Gastroesophageal sphincter (tissue), 4 donors: ENCODE measurements around the gene SUGCT. TPM values are rescaled to one million over a fixed set of nuclear protein-coding genes. Genes with fewer than 3 reads are reported as not detected.

Experiments used
- ATAC-seq: fragments of 150-250 bp; one replicate; pipeline ENCODE4 v1.9.1; 2016; ENCODE audit warnings: mild to moderate bottlenecking, moderate library complexity
- H3K27ac ChIP-seq, 4 donors: fragments of 200-600 bp; sonication (generic) in 3 of 4; 1 replicate in 3 of 4; 2 replicates in 1 of 4; pipeline ENCODE4 v1.5.1; 2016 to 2019
- H3K27me3 ChIP-seq: fragments of 200-600 bp; sonication (generic); one replicate; pipeline ENCODE4 v1.5.1; 2019
- H3K36me3 ChIP-seq, 2 donors: fragments of 200-600 bp; sonication (generic); one replicate each; pipeline ENCODE4 v1.5.1; 2019; ENCODE audit warnings: control low read depth in 1 of 2
- H3K4me1 ChIP-seq, 3 donors: fragments of 200-600 bp; sonication (generic); 1 replicate in 2 of 3; 2 replicates in 1 of 3; pipeline ENCODE4 v1.5.1; 2016 to 2019; ENCODE audit warnings: control low read depth in 2 of 3
- H3K4me3 ChIP-seq, 2 donors: fragments of 200-600 bp; sonication (generic); one replicate each; pipeline ENCODE4 v1.5.1; 2019; ENCODE audit warnings: mild to moderate bottlenecking in 1 of 2, moderate library complexity in 1 of 2
- H3K9me3 ChIP-seq, 3 donors: fragments of 200-600 bp; sonication (generic); one replicate each; pipeline ENCODE4 v1.5.1; 2017 to 2019; ENCODE audit warnings: control low read depth in 2 of 3
- CTCF ChIP-seq, 4 experiments: fragments of 200-600 bp in 2 of 4; fragments of 450-650 bp in 2 of 4; sonication (generic) in 1 of 4; IDR thresholded peaks; one replicate each; pipeline ENCODE4 v1.5.1; 2017 to 2019; ENCODE audit warnings: antibody characterized with exemption in 4 of 4, mild to moderate bottlenecking in 2 of 4, moderate library complexity in 2 of 4
- EP300 ChIP-seq: sonication (generic); formaldehyde crosslinking; IDR thresholded peaks from one replicate; pipeline ENCODE4 v1.6.1; 2017; ENCODE audit warnings: antibody characterized with exemption, mild to moderate bottlenecking
- POLR2A ChIP-seq, 2 donors: fragments of 450-650 bp; IDR thresholded peaks; one replicate each; pipeline ENCODE4 v1.6.1; 2017; ENCODE audit warnings: antibody characterized with exemption in 2 of 2, mild to moderate bottlenecking in 2 of 2, moderate library complexity in 1 of 2
- POLR2AphosphoS5 ChIP-seq: sonication (generic); formaldehyde crosslinking; IDR thresholded peaks from one replicate; pipeline ENCODE4 v1.6.1; 2017; ENCODE audit warnings: antibody characterized with exemption
- WGBS, 2 donors: methylation state at CpG; one replicate each; pipeline ENCODE4 v1.1.5; 2018; ENCODE audit warnings: low coverage in 1 of 2; 5-methylcytosine and 5-hydroxymethylcytosine counted together
- total RNA-seq, 4 donors: library from RNA; depleted of rRNA; stranded (reverse); fragments of >200 nt; gene quantifications; one replicate each; pipeline ENCODE4 v1.1.0, GENCODE V29; 2016

The SUGCT gene
- total RNA-seq, 4 donors from 2014 or later, result 1.2 to 17.3 (median 10.8) TPM

- Histone ChIP-seq H3K4me1 (no peaks in the 10 kb centered on the region), H3K9me3 (no peaks in the 10 kb centered on the region), H3K27ac (no peak overlapping the region), H3K4me3 (no peak overlapping the region), H3K36me3 (no peaks in the 10 kb centered on the region), H3K27me3 (no peaks in the 10 kb centered on the region)
- no peak for ATAC-seq
- TF ChIP-seq POLR2A (IDR thresholded peaks at IDR 0.05), result no peak
- TF ChIP-seq EP300, result no peak
- TF ChIP-seq POLR2AphosphoS5, result no peak
- TF ChIP-seq CTCF (IDR thresholded peaks at IDR 0.05), result no peak
- WGBS, 2 donors, result 88 to 94% methylated on average over 2 of the region's 2 CpGs
These were observed 239.8 kb downstream of the SUGCT start for GRCh38 chr7:40374575-40374974.

- 95% methylated on average over 3 to 4 of the region's 4 CpGs for WGBS, 2 donors
- no peak for TF ChIP-seq POLR2A (IDR thresholded peaks at IDR 0.05)
- no peak for TF ChIP-seq EP300
- no peak for TF ChIP-seq POLR2AphosphoS5
- no peak for TF ChIP-seq CTCF (IDR thresholded peaks at IDR 0.05)
- no peak overlapping the region for H3K27ac ChIP-seq
These were observed 245.3 kb downstream of the SUGCT start for GRCh38 chr7:40380111-40380510.

GRCh38 chr7:40382145-40382544, 247.3 kb downstream of the SUGCT start:
- TF ChIP-seq CTCF (IDR thresholded peaks at IDR 0.05) (no peak), POLR2AphosphoS5 (no peak), EP300 (no peak), POLR2A (IDR thresholded peaks at IDR 0.05) (no peak)
- Histone ChIP-seq H3K4me3 (no peak overlapping the region), H3K9me3 (no peaks in the 10 kb centered on the region), H3K36me3 (no peaks in the 10 kb centered on the region), H3K27ac (no peak overlapping the region), H3K27me3 (no peaks in the 10 kb centered on the region), H3K4me1 (no peaks in the 10 kb centered on the region)
- WGBS, 2 donors, result 64 to 75% methylated on average over 1 of the region's 1 CpG
- ATAC-seq, result no peak

More at GRCh38 chr7:40380111-40380510, 245.3 kb downstream of the SUGCT start:
- no peaks in the 10 kb centered on the region for H3K4me1 ChIP-seq
- no peak for ATAC-seq
- H3K27me3 ChIP-seq, result no peaks in the 10 kb centered on the region
- no peaks in the 10 kb centered on the region for H3K36me3 ChIP-seq
- no peaks in the 10 kb centered on the region for H3K9me3 ChIP-seq
- no peak overlapping the region for H3K4me3 ChIP-seq

GRCh38 chr7:40393660-40394059, 258.9 kb downstream of the SUGCT start:
- WGBS, 2 donors, result 72 to 93% methylated on average over 3 of the region's 3 CpGs
- peaks cover 0 to 8% (median 0%) of the 10 kb centered on the region in 3 donors for H3K4me1 ChIP-seq
- no peak overlapping the region for H3K27ac ChIP-seq
- no peak overlapping the region for H3K4me3 ChIP-seq
- H3K9me3 ChIP-seq, result no peaks in the 10 kb centered on the region
- TF ChIP-seq CTCF (IDR thresholded peaks at IDR 0.05) (no peak), POLR2AphosphoS5 (no peak), EP300 (no peak), POLR2A (IDR thresholded peaks at IDR 0.05) (no peak)
- no peaks in the 10 kb centered on the region for H3K27me3 ChIP-seq
- no peak for ATAC-seq
- no peaks in the 10 kb centered on the region for H3K36me3 ChIP-seq

- H3K4me3 ChIP-seq, result no peak overlapping the region
- H3K36me3 ChIP-seq, result no peaks in the 10 kb centered on the region
- ATAC-seq, result no peak
- no peaks in the 10 kb centered on the region for H3K9me3 ChIP-seq
- WGBS, 2 donors, result 87 to 93% methylated on average over 1 of the region's 1 CpG
- no peak overlapping the region for H3K27ac ChIP-seq
- peaks cover 0 to 8% (median 0%) of the 10 kb centered on the region in 3 donors for H3K4me1 ChIP-seq
- TF ChIP-seq EP300, result no peak
- no peak for TF ChIP-seq CTCF (IDR thresholded peaks at IDR 0.05)
- no peak for TF ChIP-seq POLR2AphosphoS5
- H3K27me3 ChIP-seq, result no peaks in the 10 kb centered on the region
These were observed 259.6 kb downstream of the SUGCT start for GRCh38 chr7:40394400-40394799.
